Neural progenitor cell (in vitro differentiated cells): ENCODE measurements around the gene TMEM128.

Experiments used
- EZH2phosphoT487 ChIP-seq: fragments of 200-600 bp; sonication (generic); IDR thresholded peaks from 2 replicates; pipeline ENCODE4 v1.6.1; 2017; ENCODE audit warnings: antibody characterized with exemption
- TF ChIP-seq, protein P1 (sequence below): fragments of 200-600 bp; sonication (generic); IDR thresholded peaks from 2 replicates; pipeline ENCODE4 v1.5.1; 2017; ENCODE audit warnings: antibody characterized with exemption, mild to moderate bottlenecking

DNA sequence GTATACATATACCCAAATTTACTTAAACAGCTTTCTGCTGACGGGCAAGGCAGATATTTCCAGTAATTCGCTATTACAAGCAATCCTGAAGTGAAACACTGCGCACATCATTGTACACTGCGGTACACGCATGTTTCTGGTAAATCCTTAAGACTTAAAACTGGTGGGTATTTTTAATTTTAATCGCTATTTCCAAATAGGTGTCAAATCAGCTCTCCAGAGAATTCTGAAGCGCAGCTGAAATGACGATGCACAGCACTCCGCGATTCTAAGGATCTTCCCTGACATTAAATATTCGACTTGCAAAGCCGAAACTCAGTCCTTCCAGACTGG lies 361 bp downstream of the TMEM128 start:
- TF ChIP-seq, protein P1, sequence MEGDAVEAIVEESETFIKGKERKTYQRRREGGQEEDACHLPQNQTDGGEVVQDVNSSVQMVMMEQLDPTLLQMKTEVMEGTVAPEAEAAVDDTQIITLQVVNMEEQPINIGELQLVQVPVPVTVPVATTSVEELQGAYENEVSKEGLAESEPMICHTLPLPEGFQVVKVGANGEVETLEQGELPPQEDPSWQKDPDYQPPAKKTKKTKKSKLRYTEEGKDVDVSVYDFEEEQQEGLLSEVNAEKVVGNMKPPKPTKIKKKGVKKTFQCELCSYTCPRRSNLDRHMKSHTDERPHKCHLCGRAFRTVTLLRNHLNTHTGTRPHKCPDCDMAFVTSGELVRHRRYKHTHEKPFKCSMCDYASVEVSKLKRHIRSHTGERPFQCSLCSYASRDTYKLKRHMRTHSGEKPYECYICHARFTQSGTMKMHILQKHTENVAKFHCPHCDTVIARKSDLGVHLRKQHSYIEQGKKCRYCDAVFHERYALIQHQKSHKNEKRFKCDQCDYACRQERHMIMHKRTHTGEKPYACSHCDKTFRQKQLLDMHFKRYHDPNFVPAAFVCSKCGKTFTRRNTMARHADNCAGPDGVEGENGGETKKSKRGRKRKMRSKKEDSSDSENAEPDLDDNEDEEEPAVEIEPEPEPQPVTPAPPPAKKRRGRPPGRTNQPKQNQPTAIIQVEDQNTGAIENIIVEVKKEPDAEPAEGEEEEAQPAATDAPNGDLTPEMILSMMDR: no peak
- TF ChIP-seq EZH2phosphoT487: no peak
